SK-N-SH (cell line): ENCODE results near the gene ARHGEF17. TPM values are rescaled to one million over a fixed set of nuclear protein-coding genes. Genes with fewer than 3 reads are reported as not detected.

ENCODE experiments used
- CTCF ChIA-PET: fragments of 300-600, 350-600 bp; formaldehyde crosslinking; extraction: SDS; loops from one replicate; lab custom pipeline; 2021; lab: Yijun Ruan, JAX
- POLR2A ChIA-PET: fragments of 350-600 bp; sonication (Branson Sonifier 250); formaldehyde crosslinking; extraction: SDS; loops from one replicate; lab custom pipeline; 2020; ENCODE audit warnings: antibody characterized with exemption, inconsistent platforms; lab: Yijun Ruan, JAX
- DNase-seq: peaks from one replicate; pipeline ENCODE4 v3.0.0; 2012
- H2AFZ ChIP-seq: fragments of 200-600 bp; sonication (generic); 2 replicates; pipeline ENCODE4 v1.8.1; 2016; ENCODE audit warnings: antibody characterized with exemption, mild to moderate bottlenecking, low read depth
- H3F3A ChIP-seq: fragments of 200-600 bp; sonication (generic); replicated peaks from 2 replicates; pipeline ENCODE3; 2016; ENCODE audit warnings: antibody characterized with exemption, mild to moderate bottlenecking; ENCODE audit not compliant: insufficient read depth
- H3K27ac ChIP-seq, 2 experiments: fragments of 200-500 bp in 1 of 2; fragments of 200-600 bp in 1 of 2; sonication (Bioruptor generic) in 1 of 2; sonication (generic), shearing (Covaris generic) in 1 of 2; 2 replicates each; pipeline versions ENCODE4 v1.5.1 to v1.6.1; 2014 to 2016; ENCODE audit warnings: low read depth in 2 of 2, inconsistent platforms in 1 of 2, low read length in 1 of 2, mild to moderate bottlenecking in 1 of 2, mixed read lengths in 1 of 2
- H3K27me3 ChIP-seq: fragments of 200-600 bp; sonication (generic), shearing (Covaris generic); 2 replicates; pipeline ENCODE4 v1.6.1; 2016; ENCODE audit warnings: mixed run types; ENCODE audit not compliant: insufficient read depth
- H3K36me3 ChIP-seq, 2 experiments: fragments of 200-500 bp in 1 of 2; fragments of 200-600 bp in 1 of 2; sonication (Bioruptor generic) in 1 of 2; sonication (generic) in 1 of 2; replicated peaks in 1 of 2; 2 replicates each; pipeline versions ENCODE3 to v1.5.1; 2014 to 2016; ENCODE audit warnings: low read length in 1 of 2, mild to moderate bottlenecking in 1 of 2; ENCODE audit not compliant: insufficient read depth in 2 of 2, control insufficient read depth in 1 of 2
- H3K4me1 ChIP-seq, 2 experiments: fragments of 200-500 bp in 1 of 2; fragments of 200-600 bp in 1 of 2; sonication (Bioruptor generic) in 1 of 2; sonication (generic), shearing (Covaris generic) in 1 of 2; 2 replicates each; pipeline versions ENCODE4 v1.5.1 to v1.6.1; 2014 to 2016; ENCODE audit warnings: low read depth in 1 of 2, low read length in 1 of 2, mixed run types in 1 of 2; ENCODE audit not compliant: insufficient read depth in 2 of 2, control insufficient read depth in 1 of 2
- H3K4me2 ChIP-seq: fragments of 200-600 bp; sonication (generic), shearing (Covaris generic); 2 replicates; pipeline ENCODE4 v1.6.1; 2017; ENCODE audit warnings: mixed run types
- H3K4me3 ChIP-seq, 2 experiments: fragments of 200-500 bp in 1 of 2; fragments of 200-600 bp in 1 of 2; sonication (Bioruptor generic) in 1 of 2; sonication (generic), shearing (Covaris generic) in 1 of 2; 2 replicates each; pipeline versions ENCODE4 v1.5.1 to v1.8.1; 2014 to 2016; ENCODE audit warnings: low read depth in 2 of 2, inconsistent platforms in 1 of 2, low read length in 1 of 2, mild to moderate bottlenecking in 1 of 2, mixed read lengths in 1 of 2, moderate library complexity in 1 of 2
- H3K79me2 ChIP-seq: fragments of 200-600 bp; sonication (generic); 2 replicates; pipeline ENCODE4 v1.8.1; 2017; ENCODE audit warnings: mild to moderate bottlenecking; ENCODE audit not compliant: insufficient read depth
- H3K9ac ChIP-seq: fragments of 200-600 bp; sonication (generic); 2 replicates; pipeline ENCODE4 v1.6.1; 2017; ENCODE audit warnings: mixed run types
- H3K9me2 ChIP-seq: fragments of 200-600 bp; sonication (generic); 2 replicates; pipeline ENCODE4 v1.6.1; 2017; ENCODE audit warnings: mixed run types
- H3K9me3 ChIP-seq: fragments of 200-600 bp; sonication (generic); 2 replicates; pipeline ENCODE4 v1.6.1; 2017; ENCODE audit warnings: mixed run types, mild to moderate bottlenecking, moderate library complexity
- H4K20me1 ChIP-seq: fragments of 200-600 bp; sonication (generic); 2 replicates; pipeline ENCODE4 v1.6.1; 2017; ENCODE audit warnings: mild to moderate bottlenecking, mixed run types; ENCODE audit not compliant: insufficient read depth
- CTCF ChIP-seq: fragments of 200-600 bp; sonication (generic); IDR thresholded peaks from 2 replicates; pipeline ENCODE4 v1.6.1; 2017; ENCODE audit warnings: antibody characterized with exemption, mild to moderate bottlenecking, moderate library complexity
- EP300 ChIP-seq, 2 experiments: IDR thresholded peaks; 2 replicates each; pipeline versions ENCODE4 v1.4.0 to v1.6.1; 2012; ENCODE audit warnings: borderline replicate concordance in 1 of 2, low read depth in 1 of 2, low read length in 1 of 2
- EZH2phosphoT487 ChIP-seq: fragments of 200-600 bp; sonication (generic); IDR thresholded peaks from 2 replicates; pipeline ENCODE4 v1.6.1; 2017; ENCODE audit warnings: low read depth, mixed run types, mild to moderate bottlenecking, antibody characterized with exemption, moderate library complexity, borderline replicate concordance
- FOXM1 ChIP-seq: IDR thresholded peaks from 2 replicates; pipeline ENCODE4 v1.4.0; 2012; ENCODE audit warnings: low read depth, mild to moderate bottlenecking
- JUND ChIP-seq: IDR thresholded peaks from 2 replicates; pipeline ENCODE4 v1.4.0; 2012
- MAX ChIP-seq: IDR thresholded peaks from 2 replicates; pipeline ENCODE4 v1.4.0; 2012; ENCODE audit warnings: low read depth
- NFIC ChIP-seq: IDR thresholded peaks from 2 replicates; pipeline ENCODE4 v1.4.0; 2012; ENCODE audit warnings: borderline replicate concordance
- POLR2AphosphoS5 ChIP-seq: IDR thresholded peaks from 2 replicates; pipeline ENCODE4 v1.6.1; 2012; ENCODE audit warnings: low read depth, low read length
- RAD21 ChIP-seq: IDR thresholded peaks from 2 replicates; pipeline ENCODE4 v1.6.1; 2012; ENCODE audit warnings: mild to moderate bottlenecking, low read length
- RFX5 ChIP-seq: IDR thresholded peaks from 2 replicates; pipeline ENCODE4 v1.6.1; 2012; ENCODE audit warnings: mild to moderate bottlenecking, improper control_type of control experiment, low read length
- SIN3A ChIP-seq: IDR thresholded peaks from 2 replicates; pipeline ENCODE4 v1.6.1; 2012; ENCODE audit warnings: low read depth, mild to moderate bottlenecking, low read length, moderate library complexity, borderline replicate concordance
- SMC3 ChIP-seq: IDR thresholded peaks from 2 replicates; pipeline ENCODE4 v1.6.1; 2012; ENCODE audit warnings: low read depth, low read length, improper control_type of control experiment
- TEAD4 ChIP-seq: IDR thresholded peaks from 2 replicates; pipeline ENCODE4 v1.4.0; 2012; ENCODE audit warnings: mild to moderate bottlenecking, borderline replicate concordance; ENCODE audit not compliant: insufficient read depth
- USF1 ChIP-seq: IDR thresholded peaks from 2 replicates; pipeline ENCODE4 v1.4.0; 2012; ENCODE audit warnings: low read depth, borderline replicate concordance
- YY1 ChIP-seq: IDR thresholded peaks from 2 replicates; pipeline ENCODE4 v1.4.0; 2012; ENCODE audit warnings: low read depth, mild to moderate bottlenecking
- WGBS: methylation state at CpG from one replicate; pipeline ENCODE4 v1.1.6; 2017; ENCODE audit warnings: low lambda C conversion rate; 5-methylcytosine and 5-hydroxymethylcytosine counted together
- polyA plus RNA-seq, 3 experiments: library from polyadenylated mRNA; depleted of rRNA; stranded (reverse); fragments of >200 nt; gene quantifications; 2 replicates each; pipeline ENCODE4 v1.2.3, GENCODE V29; 2012

The ARHGEF17 gene
- polyA plus RNA-seq, 1 of the 3 experiments (the other 2 are of a cell fraction): 45.9 TPM

- TF ChIP-seq USF1 (no peak), POLR2AphosphoS5 (no peak), RFX5 (no peak), SMC3 (no peak), RAD21 (no peak), EZH2phosphoT487 (no peak), FOXM1 (no peak), NFIC (no peak), MAX (no peak), SIN3A (no peak), JUND (no peak)
- Histone ChIP-seq H3K27ac (no peak overlapping the region), H3K4me2 (no peak overlapping the region), H3K27me3 (no peaks in the 10 kb centered on the region), H3K9me3 (no peaks in the 10 kb centered on the region), H3K9me2 (no peaks in the 10 kb centered on the region), H3K79me2 (no peaks in the 10 kb centered on the region), H3K4me1 (peaks cover 0 to 36% of the 10 kb centered on the region in 2 experiments; a peak in 1 of 4 replicates), H2AFZ (no peak overlapping the region), H3K4me3 (no peak overlapping the region), H3F3A (no peaks in the 10 kb centered on the region), H3K9ac (no peak overlapping the region), H3K36me3 (no peaks in the 10 kb centered on the region), H4K20me1 (no peaks in the 10 kb centered on the region)
- 87% methylated on average over 9 of the region's 10 CpGs for WGBS
- ChIA-PET CTCF (interaction anchor here (0.7 to 14.8 kb wide), 8 partner anchors 7 to 513 kb away, joined by 3 to 283 read pairs (median 10); partner anchors contain the start of gene P2RY6), POLR2A (interaction anchor here (0.9 to 1.6 kb wide), 2 partner anchors 11 to 137 kb away, joined by 3 read pairs; partner anchors contain the start of gene P2RY6)
- DNase-seq: no peak
Measured at GRCh38 chr11:73283276-73284000, 24.6 kb upstream of the ARHGEF17 start.

- Histone ChIP-seq H3K27me3 (no peaks in the 10 kb centered on the region), H2AFZ (no peak overlapping the region), H3F3A (no peaks in the 10 kb centered on the region), H3K36me3 (no peaks in the 10 kb centered on the region), H3K4me2 (no peak overlapping the region), H3K9me3 (no peaks in the 10 kb centered on the region), H3K4me3 (no peak overlapping the region), H3K79me2 (no peaks in the 10 kb centered on the region), H3K9me2 (no peaks in the 10 kb centered on the region), H4K20me1 (no peaks in the 10 kb centered on the region), H3K27ac (no peak overlapping the region), H3K9ac (no peak overlapping the region), H3K4me1 (peaks cover 6 to 43% of the 10 kb centered on the region in 2 experiments)
- ChIA-PET POLR2A (interaction anchor here (0.9 to 1.6 kb wide), 2 partner anchors 12 to 138 kb away, joined by 3 read pairs; partner anchors contain the start of gene P2RY6), CTCF (interaction anchor here (1.4 to 14.8 kb wide), 6 partner anchors 11 to 99 kb away, joined by 4 to 283 read pairs (median 10); partner anchors contain the start of gene P2RY6)
- DNase-seq: no peak
- 82% methylated on average over 2 of the region's 3 CpGs for WGBS
- TF ChIP-seq EP300 (IDR thresholded peaks at IDR 0.05; ENCODE audit: borderline replicate concordance in 1 of 2, low read depth in 1 of 2, low read length in 1 of 2) (no peak), TEAD4 (no peak), CTCF (no peak), YY1 (no peak)
- TF ChIP-seq, all 33 proteins: peak for 0
Measured at GRCh38 chr11:73284106-73284505, 24.0 kb upstream of the ARHGEF17 start.
